HFFc6 (cell line): Measurements from ENCODE around the gene SLC35E2B. TPM values are rescaled to one million over a fixed set of nuclear protein-coding genes. Genes with fewer than 3 reads are reported as not detected.
"Not testable (repeated sequence)": the region's sequence is repeated elsewhere in the genome, so short reads cannot be mapped to it uniquely, and the experiment has no call there.

ENCODE experiments used
- DNase-seq: peaks from one replicate; pipeline ENCODE4 v3.0.0-alpha.2; 2018
- H3K27ac Mint-ChIP-seq: 2 replicates; pipeline ENCODE4 v1.8.0; 2020; ENCODE audit warnings: mild to moderate bottlenecking, mixed read lengths
- H3K27me3 Mint-ChIP-seq: 2 replicates; pipeline ENCODE4 v1.8.0; 2021; ENCODE audit warnings: mild to moderate bottlenecking, moderate library complexity, mixed read lengths; ENCODE audit not compliant: insufficient read depth
- H3K36me3 Mint-ChIP-seq: 2 replicates; pipeline ENCODE4 v1.8.0; 2021; ENCODE audit warnings: low read depth, mixed read lengths
- H3K4me1 Mint-ChIP-seq: 2 replicates; pipeline ENCODE4 v1.8.0; 2020; ENCODE audit warnings: low read depth, mixed read lengths
- H3K4me3 Mint-ChIP-seq: 2 replicates; pipeline ENCODE4 v1.8.0; 2020; ENCODE audit warnings: mild to moderate bottlenecking, moderate library complexity, mixed read lengths
- H3K9me3 Mint-ChIP-seq: 2 replicates; pipeline ENCODE4 v1.8.0; 2020; ENCODE audit warnings: mild to moderate bottlenecking, mixed read lengths
- CTCF ChIP-seq: fragments of 200-600 bp; sonication (generic); IDR thresholded peaks from 2 replicates; pipeline ENCODE4 v1.5.0; 2021; ENCODE audit warnings: antibody characterized with exemption, mild to moderate bottlenecking
- long read RNA-seq: library from polyadenylated mRNA; unstranded; transcript quantifications from one replicate; pipeline ENCODE4 v2.0.0, GENCODE V29; 2019
- total RNA-seq, 6 experiments: library from RNA; stranded (reverse); fragmentation: NEBNext Ultra II Directional; extraction: Animal tissue kit (Norgen Biotek cat#: 25700); gene quantifications; 2 replicates in 1 of 6; 3 replicates in 5 of 6; pipeline ENCODE4 v1.2.3, GENCODE V29; 2021

The SLC35E2B gene
- 10 to 100 TPM; 30.1 to 40.9 (median 33.4) TPM for total RNA-seq
- long read RNA-seq, full-length matches to known transcripts, result 2 of 7 reads
- long read RNA-seq, partial matches to known transcripts, result 0 of 7 reads
- long read RNA-seq, other reads (novel, unspliced or antisense), result 5 of 7 reads

- Mint-ChIP-seq H3K4me3 (peak within 1 kb of the TSS; percentile 70), H3K27ac (peak within 1 kb of the TSS; percentile 87)
- DNase-seq, result peak; percentile 90
- not testable (repeated sequence) for H3K36me3 Mint-ChIP-seq, H3K4me1 Mint-ChIP-seq, H3K9me3 Mint-ChIP-seq, H3K27me3 Mint-ChIP-seq
These were observed at the start of gene SLC35E2B for GRCh38 chr1:1692714-1693647. Gene SLC35E2B (minus strand): TSS chr1:1692795. CDS start chr1:1676699, 16,096 bp downstream.

DNA sequence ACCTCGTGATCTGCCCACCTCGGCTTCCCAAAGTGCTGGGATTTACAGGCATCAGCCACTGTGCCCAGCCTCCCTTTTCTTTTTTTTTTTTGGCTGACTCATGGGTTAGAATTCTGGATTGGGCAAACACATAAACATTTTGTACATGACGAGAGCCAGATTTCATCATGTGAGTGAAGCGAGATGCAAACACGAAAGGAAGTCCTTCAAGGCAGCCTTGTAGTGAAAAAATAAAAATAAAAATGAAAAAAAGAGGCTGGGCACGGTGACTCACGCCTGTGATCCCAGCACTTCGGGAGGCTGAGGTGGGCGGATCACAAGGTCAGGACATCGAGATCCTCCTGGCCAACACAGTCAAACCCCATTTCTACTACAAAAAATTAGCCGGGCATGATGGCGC lies 48.4 kb upstream of the SLC35E2B start:
- peak; percentile 96 for DNase-seq
- Mint-ChIP-seq H3K27ac (peak overlapping the region; percentile 88), H3K4me3 (peak overlapping the region; percentile 53)
- not testable (repeated sequence) for H3K9me3 Mint-ChIP-seq, H3K36me3 Mint-ChIP-seq, H3K4me1 Mint-ChIP-seq, H3K27me3 Mint-ChIP-seq

GRCh38 chr1:1738799-1739337 lies 46.3 kb upstream of the SLC35E2B start:
- not testable (repeated sequence) for H3K27me3 Mint-ChIP-seq, H3K27ac Mint-ChIP-seq, H3K4me3 Mint-ChIP-seq, H3K4me1 Mint-ChIP-seq, DNase-seq, H3K36me3 Mint-ChIP-seq, H3K9me3 Mint-ChIP-seq

DNA sequence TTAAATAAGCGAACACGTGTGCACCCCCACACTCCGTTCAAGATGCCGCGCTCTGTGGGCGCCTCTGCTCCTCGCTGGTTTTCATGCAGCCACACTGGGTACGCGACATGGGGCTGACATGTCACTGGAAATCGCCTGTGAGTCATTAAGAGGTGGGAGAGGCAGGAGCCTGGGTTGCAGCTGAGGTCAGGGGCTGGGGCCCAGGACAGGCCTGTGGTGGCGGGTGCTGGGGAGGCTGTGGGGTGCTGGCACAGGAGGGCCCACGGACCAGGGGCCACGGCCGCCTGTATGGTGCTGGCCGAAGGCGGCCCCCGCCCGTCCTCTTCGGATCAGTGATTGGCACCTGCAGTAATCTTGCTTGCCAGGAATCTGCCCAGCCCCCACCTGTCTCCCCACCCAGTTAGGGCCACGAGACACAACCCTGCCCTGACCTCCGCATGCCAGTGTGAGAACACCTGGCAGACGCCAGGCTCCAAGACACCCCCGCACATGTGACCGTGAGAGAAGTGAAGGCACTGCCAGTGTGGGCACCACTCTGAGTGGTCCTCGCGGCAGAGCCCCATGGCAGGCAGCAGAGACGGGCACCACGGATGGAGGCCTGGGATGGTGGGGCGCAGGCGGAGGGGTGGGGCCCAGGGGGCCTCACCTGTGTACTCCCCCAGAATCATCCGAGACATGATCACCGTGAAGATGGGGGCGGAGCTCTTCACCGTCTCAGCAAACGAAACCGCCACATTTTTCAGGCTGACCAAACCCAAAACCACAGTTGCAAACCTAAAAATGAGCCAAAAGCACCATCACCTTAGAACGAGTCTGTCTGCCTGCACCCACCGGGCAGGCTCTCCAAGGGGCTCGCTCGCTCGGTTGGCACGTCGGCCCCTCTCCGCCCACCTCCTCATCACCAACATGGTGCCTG lies 45.3 kb upstream of the SLC35E2B start:
- DNase-seq, H3K27ac Mint-ChIP-seq, H3K4me1 Mint-ChIP-seq, H3K9me3 Mint-ChIP-seq, H3K27me3 Mint-ChIP-seq, H3K4me3 Mint-ChIP-seq: not testable (repeated sequence)
- peaks cover 12% of the 10 kb centered on the region for H3K36me3 Mint-ChIP-seq

- H3K27me3 Mint-ChIP-seq, result no peaks in the 10 kb centered on the region; the same call in 1 of the 2 replicates
- peaks cover 9% of the 10 kb centered on the region for H3K4me1 Mint-ChIP-seq
- H3K4me3 Mint-ChIP-seq, result no peak overlapping the region
- no peak for DNase-seq
- H3K27ac Mint-ChIP-seq, result no peak overlapping the region
- TF ChIP-seq CTCF, result no peak
- H3K9me3 Mint-ChIP-seq, result no peaks in the 10 kb centered on the region
- peaks cover 9% of the 10 kb centered on the region for H3K36me3 Mint-ChIP-seq
These were observed 39.8 kb upstream of the SLC35E2B start for GRCh38 chr1:1732381-1732780.

- Mint-ChIP-seq H3K9me3 (no peaks in the 10 kb centered on the region), H3K4me1 (peaks cover 14% of the 10 kb centered on the region), H3K27ac (no peak overlapping the region), H3K4me3 (no peak overlapping the region), H3K27me3 (no peaks in the 10 kb centered on the region; the same call in 1 of the 2 replicates), H3K36me3 (peaks cover 9% of the 10 kb centered on the region)
- no peak for TF ChIP-seq CTCF
- DNase-seq, result no peak
These were observed 38.3 kb upstream of the SLC35E2B start for GRCh38 chr1:1730870-1731269.

DNA sequence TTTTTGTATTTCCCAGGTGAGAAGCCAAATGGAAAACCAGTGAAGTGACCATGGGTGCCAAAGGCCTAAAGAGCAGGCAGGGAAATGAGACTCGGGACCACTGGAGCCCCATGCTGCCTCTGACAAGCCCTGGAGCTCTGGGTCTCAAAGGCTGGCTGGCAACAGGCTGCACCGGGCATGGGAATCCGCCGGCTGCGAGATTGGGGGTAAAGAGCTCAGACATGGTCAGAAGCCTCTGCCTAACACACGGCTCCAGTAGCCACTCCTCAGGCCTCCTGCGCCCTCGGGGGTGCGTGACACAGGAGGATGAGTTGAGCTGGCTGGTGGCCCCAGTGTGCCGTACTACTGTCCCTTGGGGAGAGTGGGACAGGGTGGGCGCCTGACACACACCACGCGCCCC lies 37.6 kb upstream of the SLC35E2B start:
- not testable (repeated sequence) for H3K27ac Mint-ChIP-seq, H3K9me3 Mint-ChIP-seq, H3K4me3 Mint-ChIP-seq, DNase-seq, H3K36me3 Mint-ChIP-seq, H3K27me3 Mint-ChIP-seq
- peaks cover 14% of the 10 kb centered on the region for H3K4me1 Mint-ChIP-seq

GRCh38 chr1:1729116-1729816 lies 36.7 kb upstream of the SLC35E2B start:
- H3K27ac Mint-ChIP-seq, result peak overlapping the region; percentile 96
- H3K4me1 Mint-ChIP-seq, result peaks cover 14% of the 10 kb centered on the region
- peak overlapping the region; percentile 76 for H3K4me3 Mint-ChIP-seq
- not testable (repeated sequence) for DNase-seq, H3K9me3 Mint-ChIP-seq, H3K36me3 Mint-ChIP-seq, H3K27me3 Mint-ChIP-seq

GRCh38 chr1:1728308-1729005 lies 35.9 kb upstream of the SLC35E2B start:
- Mint-ChIP-seq H3K27ac (peak overlapping the region; percentile 96), H3K4me1 (peaks cover 14% of the 10 kb centered on the region), H3K4me3 (peak overlapping the region; percentile 76)
- H3K9me3 Mint-ChIP-seq, H3K27me3 Mint-ChIP-seq, H3K36me3 Mint-ChIP-seq: not testable (repeated sequence)
- DNase-seq, result peak; percentile 91

- Mint-ChIP-seq H3K27ac (peak overlapping the region; percentile 83), H3K4me1 (peaks cover 14% of the 10 kb centered on the region), H3K4me3 (peak overlapping the region; percentile 46; the same call in 1 of the 2 replicates)
- not testable (repeated sequence) for H3K27me3 Mint-ChIP-seq, H3K9me3 Mint-ChIP-seq, H3K36me3 Mint-ChIP-seq
- DNase-seq, result peak; percentile 6
These were observed 34.6 kb upstream of the SLC35E2B start for GRCh38 chr1:1727131-1727651.
